Neuron (in vitro differentiated cells): ENCODE results near the gene RAPGEF2.
"Not testable (repeated sequence)": the region's sequence is repeated elsewhere in the genome, so short reads cannot be mapped to it uniquely, and the experiment has no call there.

Experiments
- H2AFZ ChIP-seq: one replicate; pipeline ENCODE4 v1.6.1; 2013; ENCODE audit warnings: low read depth, mild to moderate bottlenecking, inconsistent platforms, low read length, moderate library complexity
- H3K27me3 ChIP-seq: one replicate; pipeline ENCODE4 v1.6.1; 2013; ENCODE audit warnings: low read length; ENCODE audit not compliant: insufficient read depth
- H3K36me3 ChIP-seq: one replicate; pipeline ENCODE4 v1.6.1; 2013; ENCODE audit warnings: low read length; ENCODE audit not compliant: insufficient read depth
- H3K4me1 ChIP-seq: one replicate; pipeline ENCODE4 v1.6.1; 2013; ENCODE audit warnings: low read length; ENCODE audit not compliant: insufficient read depth
- H3K4me3 ChIP-seq: 2 replicates; pipeline ENCODE4 v1.5.1; 2013; ENCODE audit warnings: mild to moderate bottlenecking, low read length, moderate library complexity
- H3K9me3 ChIP-seq: one replicate; pipeline ENCODE4 v1.6.1; 2013; ENCODE audit warnings: low read length

The RAPGEF2 gene

GRCh38 chr4:159232465-159233106 lies 129.7 kb downstream of the RAPGEF2 start:
- H3K4me3 ChIP-seq: no peak overlapping the region
- no peak overlapping the region for H2AFZ ChIP-seq
- H3K36me3 ChIP-seq: no peaks in the 10 kb centered on the region
- peaks cover 43% of the 10 kb centered on the region for H3K4me1 ChIP-seq
- H3K27me3 ChIP-seq: no peaks in the 10 kb centered on the region
- H3K9me3 ChIP-seq: peaks cover 3% of the 10 kb centered on the region

- Histone ChIP-seq H2AFZ (no peak overlapping the region), H3K27me3 (no peaks in the 10 kb centered on the region), H3K4me1 (peaks cover 15% of the 10 kb centered on the region), H3K9me3 (peaks cover 6% of the 10 kb centered on the region), H3K36me3 (peaks cover 6% of the 10 kb centered on the region), H3K4me3 (no peak overlapping the region)
Observed at GRCh38 chr4:159235779-159236368, 133.0 kb downstream of the RAPGEF2 start.

DNA sequence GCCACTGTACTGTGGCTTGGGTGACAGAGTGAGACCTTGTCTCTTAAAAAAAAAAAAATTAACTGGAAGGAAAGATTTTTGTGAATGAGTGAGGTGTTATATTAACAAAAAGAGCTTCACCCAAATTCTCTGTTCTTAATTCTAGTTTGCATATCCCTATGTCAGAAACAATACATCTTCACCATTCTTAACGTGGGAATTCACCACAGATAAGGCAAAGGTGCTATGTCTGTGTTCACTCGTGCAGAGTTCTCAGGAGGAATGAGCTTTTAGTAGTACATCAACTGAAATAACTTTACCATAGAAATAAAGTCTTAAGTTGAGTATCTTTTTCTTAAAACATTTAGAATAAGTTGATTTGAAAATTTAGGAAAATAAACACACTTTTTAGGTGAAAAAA lies 135.1 kb downstream of the RAPGEF2 start:
- Histone ChIP-seq H3K27me3 (no peaks in the 10 kb centered on the region), H3K4me3 (no peak overlapping the region), H3K36me3 (peaks cover 14% of the 10 kb centered on the region), H3K4me1 (peaks cover 15% of the 10 kb centered on the region), H3K9me3 (peaks cover 7% of the 10 kb centered on the region), H2AFZ (no peak overlapping the region)

DNA sequence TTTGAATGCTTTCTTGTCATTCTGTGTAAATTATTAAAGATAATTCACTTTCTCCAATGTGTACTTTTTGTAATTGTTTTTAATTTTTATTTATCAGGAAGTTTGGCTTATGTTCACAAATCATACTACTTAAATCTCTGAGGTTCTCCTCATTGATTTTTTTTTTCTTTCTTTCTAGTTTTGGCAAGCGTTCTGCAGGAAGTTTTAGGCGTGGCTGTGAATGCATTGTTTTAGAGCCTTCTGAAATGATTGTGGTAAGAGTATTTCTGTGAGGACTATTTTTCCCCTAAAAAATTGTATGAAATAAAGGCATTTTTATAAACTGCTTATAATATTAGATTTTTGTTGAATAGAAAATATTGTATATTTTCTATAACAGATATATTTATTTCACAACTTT lies 135.8 kb downstream of the RAPGEF2 start:
- no peaks in the 10 kb centered on the region for H3K27me3 ChIP-seq
- H3K4me1 ChIP-seq: peaks cover 15% of the 10 kb centered on the region
- H3K36me3 ChIP-seq: peaks cover 18% of the 10 kb centered on the region
- H3K4me3 ChIP-seq: no peak overlapping the region
- H3K9me3 ChIP-seq: peaks cover 7% of the 10 kb centered on the region
- no peak overlapping the region for H2AFZ ChIP-seq

GRCh38 chr4:159239629-159240028 lies 136.8 kb downstream of the RAPGEF2 start:
- peaks cover 7% of the 10 kb centered on the region for H3K9me3 ChIP-seq
- peaks cover 14% of the 10 kb centered on the region for H3K4me1 ChIP-seq
- no peak overlapping the region for H2AFZ ChIP-seq
- peaks cover 23% of the 10 kb centered on the region for H3K36me3 ChIP-seq
- no peak overlapping the region for H3K4me3 ChIP-seq
- H3K27me3 ChIP-seq: no peaks in the 10 kb centered on the region

DNA sequence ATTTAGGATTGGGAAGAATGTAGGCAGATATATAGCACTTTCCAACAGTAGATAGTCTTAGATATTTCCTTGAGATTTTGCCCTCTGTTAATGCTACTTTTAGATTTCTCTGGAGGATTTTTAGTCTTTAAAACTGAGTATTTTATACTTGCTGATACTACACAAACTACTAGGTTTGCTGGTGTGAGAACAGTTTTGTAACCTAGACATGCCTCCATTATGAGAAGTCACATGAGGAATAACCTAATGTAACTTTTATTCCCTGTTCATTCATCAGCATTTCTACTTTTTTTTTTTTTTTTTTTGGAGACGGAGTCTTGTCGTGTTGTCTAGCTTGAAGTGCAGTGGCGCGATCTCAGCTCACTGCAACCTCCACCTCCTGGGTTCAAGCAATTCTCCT lies 137.2 kb downstream of the RAPGEF2 start:
- Histone ChIP-seq H3K4me1 (peaks cover 10% of the 10 kb centered on the region), H3K36me3 (peaks cover 23% of the 10 kb centered on the region)

DNA sequence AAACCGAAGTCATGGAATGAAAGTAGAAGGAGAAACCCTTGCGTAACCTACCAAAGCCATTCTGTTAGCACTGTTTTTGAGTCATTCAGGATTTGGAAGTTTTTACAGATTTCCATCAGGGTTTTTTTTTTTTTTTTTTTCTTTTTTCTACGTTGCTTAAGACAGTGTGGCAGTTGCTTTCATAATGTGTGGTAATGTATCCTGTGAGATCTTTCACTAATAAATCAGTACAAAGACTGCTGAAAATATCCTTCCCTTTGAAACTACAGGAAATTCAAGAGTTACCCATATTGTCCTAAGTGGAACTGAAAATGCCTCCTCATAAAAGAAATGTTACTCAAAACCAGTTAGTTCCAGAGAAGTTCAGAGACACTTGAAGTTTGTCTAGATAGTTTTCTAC lies 137.8 kb downstream of the RAPGEF2 start:
- Histone ChIP-seq H3K9me3 (peaks cover 7% of the 10 kb centered on the region), H3K4me1 (peaks cover 4% of the 10 kb centered on the region), H3K36me3 (peaks cover 26% of the 10 kb centered on the region), H3K4me3 (no peak overlapping the region), H2AFZ (no peak overlapping the region), H3K27me3 (no peaks in the 10 kb centered on the region)

More for the DNA sequence above, 137.2 kb downstream of the RAPGEF2 start:
- H3K9me3 ChIP-seq: peaks cover 7% of the 10 kb centered on the region
- no peak overlapping the region for H3K4me3 ChIP-seq
- H2AFZ ChIP-seq: no peak overlapping the region
- H3K27me3 ChIP-seq: no peaks in the 10 kb centered on the region

DNA sequence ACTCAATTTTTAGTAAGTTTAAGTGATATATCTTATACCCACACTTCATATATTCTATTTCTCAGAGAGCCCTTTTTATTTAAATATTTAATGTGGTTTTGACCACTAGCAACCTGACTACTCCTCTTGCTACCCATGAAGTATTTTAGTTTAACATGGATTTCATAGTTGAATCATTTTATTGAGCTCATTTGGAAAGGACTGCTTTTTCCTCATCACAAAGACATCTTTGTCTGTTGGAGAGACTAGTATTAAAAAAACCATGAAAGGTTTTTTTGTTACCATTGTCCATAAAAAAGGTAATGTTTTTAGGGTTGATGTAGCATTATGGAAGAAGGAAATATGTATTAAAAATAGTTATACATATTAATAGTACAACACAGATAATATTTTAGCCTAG lies 139.5 kb downstream of the RAPGEF2 start:
- Histone ChIP-seq H3K4me1 (no peaks in the 10 kb centered on the region), H2AFZ (no peak overlapping the region), H3K27me3 (no peaks in the 10 kb centered on the region), H3K4me3 (no peak overlapping the region), H3K36me3 (peaks cover 27% of the 10 kb centered on the region), H3K9me3 (peaks cover 4% of the 10 kb centered on the region)

- Histone ChIP-seq H3K36me3 (peaks cover 28% of the 10 kb centered on the region), H3K27me3 (no peaks in the 10 kb centered on the region), H3K4me1 (peaks cover 13% of the 10 kb centered on the region), H2AFZ (no peak overlapping the region), H3K9me3 (peaks cover 16% of the 10 kb centered on the region), H3K4me3 (no peak overlapping the region)
Observed at GRCh38 chr4:159248384-159249178, 145.7 kb downstream of the RAPGEF2 start.

- Histone ChIP-seq H3K4me1 (peaks cover 13% of the 10 kb centered on the region), H3K36me3 (peaks cover 25% of the 10 kb centered on the region), H3K9me3 (peaks cover 16% of the 10 kb centered on the region), H3K4me3 (no peak overlapping the region), H3K27me3 (no peaks in the 10 kb centered on the region), H2AFZ (no peak overlapping the region)
Observed at GRCh38 chr4:159250751-159251325, 148.0 kb downstream of the RAPGEF2 start.

- Histone ChIP-seq H3K4me1 (peaks cover 13% of the 10 kb centered on the region), H3K36me3 (peaks cover 23% of the 10 kb centered on the region), H3K9me3 (peaks cover 17% of the 10 kb centered on the region)
- not testable (repeated sequence) for H3K4me3 ChIP-seq, H2AFZ ChIP-seq, H3K27me3 ChIP-seq
Observed at GRCh38 chr4:159251580-159251979, 148.7 kb downstream of the RAPGEF2 start.

DNA sequence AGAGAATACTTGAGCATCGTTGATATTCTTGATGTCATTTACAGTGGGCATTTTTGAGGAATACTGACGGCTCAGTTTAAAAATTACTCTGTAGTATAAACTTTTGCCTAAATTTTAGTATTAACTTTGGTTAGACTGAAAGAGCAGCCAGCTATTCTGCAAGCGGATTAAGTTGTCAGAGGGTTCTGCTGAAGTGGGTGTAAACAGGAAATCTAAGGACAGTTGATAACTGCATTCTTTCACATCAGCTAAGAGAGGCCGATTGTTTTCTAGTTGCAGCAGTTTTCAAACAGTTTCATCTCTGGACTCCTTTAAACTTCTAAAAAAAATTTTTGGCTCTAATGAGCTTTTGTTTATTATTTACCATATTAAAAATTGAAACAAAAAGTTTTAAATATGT lies 149.6 kb downstream of the RAPGEF2 start:
- Histone ChIP-seq H3K4me1 (peaks cover 13% of the 10 kb centered on the region), H3K4me3 (no peak overlapping the region), H3K36me3 (peaks cover 23% of the 10 kb centered on the region), H3K9me3 (peaks cover 17% of the 10 kb centered on the region), H3K27me3 (no peaks in the 10 kb centered on the region), H2AFZ (no peak overlapping the region)

DNA sequence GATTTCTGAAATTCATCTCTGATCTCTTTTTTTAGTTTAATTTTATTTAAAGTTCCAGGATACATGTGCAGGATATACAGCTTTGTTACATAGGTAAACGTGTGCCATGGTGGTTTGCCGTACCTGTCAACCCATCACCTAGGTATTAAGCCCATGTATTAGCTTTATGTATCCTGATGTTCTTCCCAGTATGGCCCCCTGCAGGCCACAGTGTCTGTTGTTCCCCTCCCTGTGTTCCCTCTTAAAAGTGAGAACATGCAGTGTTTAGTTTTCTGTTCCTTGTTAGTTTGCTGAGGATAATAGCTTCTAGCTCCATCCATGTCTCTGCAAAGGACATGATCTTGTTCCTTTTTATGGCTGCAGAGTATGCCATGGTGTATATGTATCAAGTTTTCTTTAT lies 153.2 kb downstream of the RAPGEF2 start:
- Histone ChIP-seq H3K4me3 (no peak overlapping the region), H2AFZ (no peak overlapping the region), H3K9me3 (peaks cover 9% of the 10 kb centered on the region), H3K36me3 (peaks cover 13% of the 10 kb centered on the region), H3K4me1 (no peaks in the 10 kb centered on the region), H3K27me3 (no peaks in the 10 kb centered on the region)
